Measurements from ENCODE around the gene NFKBIZ. TPM values are rescaled to one million over a fixed set of nuclear protein-coding genes. Genes with fewer than 3 reads are reported as not detected.

The NFKBIZ gene, protein sequence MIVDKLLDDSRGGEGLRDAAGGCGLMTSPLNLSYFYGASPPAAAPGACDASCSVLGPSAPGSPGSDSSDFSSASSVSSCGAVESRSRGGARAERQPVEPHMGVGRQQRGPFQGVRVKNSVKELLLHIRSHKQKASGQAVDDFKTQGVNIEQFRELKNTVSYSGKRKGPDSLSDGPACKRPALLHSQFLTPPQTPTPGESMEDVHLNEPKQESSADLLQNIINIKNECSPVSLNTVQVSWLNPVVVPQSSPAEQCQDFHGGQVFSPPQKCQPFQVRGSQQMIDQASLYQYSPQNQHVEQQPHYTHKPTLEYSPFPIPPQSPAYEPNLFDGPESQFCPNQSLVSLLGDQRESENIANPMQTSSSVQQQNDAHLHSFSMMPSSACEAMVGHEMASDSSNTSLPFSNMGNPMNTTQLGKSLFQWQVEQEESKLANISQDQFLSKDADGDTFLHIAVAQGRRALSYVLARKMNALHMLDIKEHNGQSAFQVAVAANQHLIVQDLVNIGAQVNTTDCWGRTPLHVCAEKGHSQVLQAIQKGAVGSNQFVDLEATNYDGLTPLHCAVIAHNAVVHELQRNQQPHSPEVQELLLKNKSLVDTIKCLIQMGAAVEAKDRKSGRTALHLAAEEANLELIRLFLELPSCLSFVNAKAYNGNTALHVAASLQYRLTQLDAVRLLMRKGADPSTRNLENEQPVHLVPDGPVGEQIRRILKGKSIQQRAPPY
- total RNA-seq (15.4 and 38.8 TPM in 2 replicates), polyA plus RNA-seq (14.7 and 21.3 TPM in 2 replicates), polyA minus RNA-seq (ENCODE audit: low replicate concordance) (8.8 and 25.1 TPM in 2 replicates)
- 6.1 and 9.5 TPM in 2 replicates for polyA plus RNA-seq (2012)

- Histone ChIP-seq H3K4me3 (replicated peaks in 1 of 4; ENCODE audit: control extremely low read depth in 1 of 4, insufficient read depth in 1 of 4, low read depth in 3 of 4, low read length in 4 of 4) (peak within 1 kb of the TSS; percentile 69 to 97 (median 86)), H2AFZ (ENCODE audit: low read length) (peak within 1 kb of the TSS; percentile 36), H3K36me3 (ENCODE audit: control insufficient read depth, insufficient read depth, low read length) (peaks cover 9% of the 10 kb centered on the region), H3K4me1 (ENCODE audit: control insufficient read depth, extremely low read depth, insufficient read depth, low read length) (peaks cover 9% of the 10 kb centered on the region), H3K79me2 (ENCODE audit: control insufficient read depth, insufficient read depth, low read length) (peaks cover 42% of the 10 kb centered on the region), H3K9me3 (ENCODE audit: control insufficient read depth, insufficient read depth, low read depth, low read length) (no peaks in the 10 kb centered on the region), H4K20me1 (ENCODE audit: control insufficient read depth, extremely low read depth, insufficient read depth, low read length) (peaks cover 5% of the 10 kb centered on the region), H3K4me2 (ENCODE audit: extremely low read depth, insufficient read depth, low read length) (peak within 1 kb of the TSS; percentile 93), H3K27me3 (ENCODE audit: control insufficient read depth, insufficient read depth, low read length) (no peaks in the 10 kb centered on the region), H3K27ac (ENCODE audit: insufficient read depth, low read length) (peak within 1 kb of the TSS; percentile 93), H3K9ac (ENCODE audit: insufficient read depth, low read length) (peak within 1 kb of the TSS; percentile 90)
- no peak for TF ChIP-seq CTCF (conservative IDR thresholded peaks at IDR 0.05 in 1 of 2, IDR thresholded peaks at IDR 0.05 in 1 of 2; ENCODE audit: low read depth in 1 of 2, low read length in 2 of 2)
- TF ChIP-seq EZH2 (IDR thresholded peaks at IDR 0.05; ENCODE audit: low read length, missing control alignments) = no peak
- peak; percentile 92 to 94 for DNase-seq (ENCODE audit: low read depth in 2 of 2)
These were observed at the start of gene NFKBIZ for GRCh38 chr3:101848754-101849713. TSS of gene NFKBIZ (plus strand) at chr3:101849514. CDS start at chr3:101849629, 115 bp downstream.

DNA sequence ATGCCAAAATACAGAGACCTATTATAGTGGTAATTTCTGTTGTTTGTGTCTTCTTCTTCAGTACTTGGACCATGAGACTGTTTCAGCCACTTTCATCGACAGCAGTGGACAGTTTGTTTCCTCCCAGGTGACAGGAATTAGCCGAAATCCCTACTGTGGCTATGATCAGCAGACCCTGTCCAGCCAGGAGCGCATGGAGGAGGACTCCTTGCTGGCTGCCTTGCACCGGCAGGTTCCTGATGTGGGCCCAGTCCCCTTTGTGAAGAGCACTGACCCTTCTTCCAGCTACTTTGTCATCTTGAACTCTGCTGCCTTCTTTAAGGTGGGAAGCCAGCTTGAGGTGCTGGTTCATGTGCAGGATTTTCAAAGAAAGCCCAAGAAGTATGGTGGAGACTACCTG lies 48.1 kb upstream of the NFKBIZ start:
- TF ChIP-seq EZH2 (IDR thresholded peaks at IDR 0.05; ENCODE audit: low read length, missing control alignments) = no peak
- TF ChIP-seq CTCF (conservative IDR thresholded peaks at IDR 0.05 in 1 of 2, IDR thresholded peaks at IDR 0.05 in 1 of 2; ENCODE audit: low read depth in 1 of 2, low read length in 2 of 2) = no peak
- H3K79me2 ChIP-seq (ENCODE audit: control insufficient read depth, insufficient read depth, low read length) = no peaks in the 10 kb centered on the region
- no peak overlapping the region for H2AFZ ChIP-seq (ENCODE audit: low read length)
- peaks cover 1% of the 10 kb centered on the region for H4K20me1 ChIP-seq (ENCODE audit: control insufficient read depth, extremely low read depth, insufficient read depth, low read length)
- H3K36me3 ChIP-seq (ENCODE audit: control insufficient read depth, insufficient read depth, low read length) = peaks cover 4% of the 10 kb centered on the region
- no peaks in the 10 kb centered on the region for H3K9me3 ChIP-seq (ENCODE audit: control insufficient read depth, insufficient read depth, low read depth, low read length)
- H3K4me1 ChIP-seq (ENCODE audit: control insufficient read depth, extremely low read depth, insufficient read depth, low read length) = no peaks in the 10 kb centered on the region
- no peak overlapping the region for H3K9ac ChIP-seq (ENCODE audit: insufficient read depth, low read length)
- DNase-seq (ENCODE audit: low read depth in 2 of 2) = no peak
- no peaks in the 10 kb centered on the region for H3K27me3 ChIP-seq (ENCODE audit: control insufficient read depth, insufficient read depth, low read length)
- H3K4me3 ChIP-seq (replicated peaks in 1 of 4; ENCODE audit: control extremely low read depth in 1 of 4, insufficient read depth in 1 of 4, low read depth in 3 of 4, low read length in 4 of 4) = no peak overlapping the region
- H3K4me2 ChIP-seq (ENCODE audit: extremely low read depth, insufficient read depth, low read length) = no peak overlapping the region
- H3K27ac ChIP-seq (ENCODE audit: insufficient read depth, low read length) = no peak overlapping the region
